Endodermal cell (in vitro differentiated cells): ENCODE results near the gene NDUFV2. TPM values are rescaled to one million over a fixed set of nuclear protein-coding genes. Genes with fewer than 3 reads are reported as not detected.
A peak's percentile ranks its signal among the peaks of the same experiment; 100 is the strongest.

Experiments used
- DNase-seq: peaks from one replicate; pipeline ENCODE4 v3.0.0-alpha.2; 2017
- H3K27ac ChIP-seq: 2 replicates; pipeline ENCODE4 v1.5.1; 2013; ENCODE audit warnings: mild to moderate bottlenecking, low read depth, low read length, moderate library complexity
- H3K27me3 ChIP-seq: 2 replicates; pipeline ENCODE4 v1.6.1; 2013; ENCODE audit warnings: mild to moderate bottlenecking, low read length, moderate library complexity; ENCODE audit not compliant: insufficient read depth, control insufficient read depth, poor library complexity, severe bottlenecking
- H3K36me3 ChIP-seq: 2 replicates; pipeline ENCODE4 v1.7.0; 2013; ENCODE audit warnings: mild to moderate bottlenecking, low read length, moderate library complexity; ENCODE audit not compliant: control insufficient read depth, insufficient read depth
- H3K4me1 ChIP-seq: one replicate; pipeline ENCODE4 v1.7.0; 2013; ENCODE audit warnings: low read length; ENCODE audit not compliant: control insufficient read depth, insufficient read depth
- H3K4me3 ChIP-seq: 2 replicates; pipeline ENCODE4 v1.5.1; 2013; ENCODE audit warnings: mild to moderate bottlenecking, low read length, moderate library complexity
- H3K9ac ChIP-seq: 2 replicates; pipeline ENCODE4 v1.6.1; 2013; ENCODE audit warnings: mild to moderate bottlenecking, low read length, moderate library complexity; ENCODE audit not compliant: poor library complexity, severe bottlenecking; ENCODE audit errors: extremely low read depth
- H3K9me3 ChIP-seq: 2 replicates; pipeline ENCODE4 v1.6.1; 2013; ENCODE audit warnings: mild to moderate bottlenecking, low read length, moderate library complexity; ENCODE audit not compliant: control insufficient read depth
- H3K27ac Mint-ChIP-seq: 2 replicates; pipeline ENCODE4 v1.8.0; 2020; ENCODE audit warnings: mixed read lengths
- H3K27me3 Mint-ChIP-seq: 2 replicates; pipeline ENCODE4 v1.8.0; 2021; ENCODE audit warnings: mild to moderate bottlenecking, mixed read lengths; ENCODE audit not compliant: insufficient read depth
- H3K36me3 Mint-ChIP-seq: 2 replicates; pipeline ENCODE4 v1.8.0; 2020; ENCODE audit warnings: low read depth, mixed read lengths
- H3K4me1 Mint-ChIP-seq: 2 replicates; pipeline ENCODE4 v1.8.0; 2020; ENCODE audit warnings: mixed read lengths
- H3K4me3 Mint-ChIP-seq: 2 replicates; pipeline ENCODE4 v1.8.0; 2020; ENCODE audit warnings: mild to moderate bottlenecking, moderate library complexity, mixed read lengths
- H3K9me3 Mint-ChIP-seq: 2 replicates; pipeline ENCODE4 v1.8.0; 2020; ENCODE audit warnings: mild to moderate bottlenecking, mixed read lengths
- WGBS, 2 experiments: methylation state at CpG; one replicate each; pipeline versions ENCODE4 v1.1.5 to v1.1.7; 2013; ENCODE audit warnings: missing lambda C conversion rate in 2 of 2, mixed read lengths in 1 of 2; ENCODE audit not compliant: insufficient coverage in 1 of 2, insufficient read length in 1 of 2; 5-methylcytosine and 5-hydroxymethylcytosine counted together
- total RNA-seq, 2 donors: library from RNA; stranded (reverse); fragmentation: NEBNext Ultra II Directional in 1 of 2; extraction: Animal tissue kit (Norgen Biotek cat#: 25700) in 1 of 2; gene quantifications; 2 replicates in 1 of 2; 3 replicates in 1 of 2; pipeline ENCODE4 v1.2.1, GENCODE V29; 2021
- TF ChIP-seq, protein P1 (sequence below): fragments of 200-600 bp; sonication (generic); conservative IDR thresholded peaks from 2 replicates; pipeline ENCODE4 v1.5.0; 2021; ENCODE audit warnings: antibody characterized with exemption, mild to moderate bottlenecking

The NDUFV2 gene
- total RNA-seq, 2 donors from 2014 or later, result 123 to 138 TPM

DNA sequence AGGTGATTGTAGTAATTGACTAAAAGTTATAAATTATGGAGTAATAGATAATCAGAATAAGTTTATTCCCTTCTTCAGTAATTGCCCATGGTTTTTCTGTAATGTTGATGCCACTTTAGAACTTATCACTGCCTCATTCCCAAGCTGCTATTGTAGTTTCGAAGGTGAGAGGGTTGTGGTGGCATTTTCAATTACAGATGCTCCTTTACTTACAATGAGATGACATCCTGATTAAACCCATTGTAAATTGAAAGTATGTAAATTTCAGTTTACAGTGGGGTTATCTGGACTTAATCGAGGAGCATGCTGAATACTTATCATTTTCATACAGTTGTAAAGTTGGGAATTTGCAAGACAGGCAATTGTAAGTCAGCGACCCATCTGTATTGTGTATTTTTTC lies 2.9 kb downstream of the NDUFV2 start:
- Mint-ChIP-seq H3K27me3 (peaks cover 61% of the 10 kb centered on the region), H3K36me3 (peaks cover 7% of the 10 kb centered on the region), H3K27ac (no peak overlapping the region), H3K9me3 (no peaks in the 10 kb centered on the region), H3K4me1 (peaks cover 63% of the 10 kb centered on the region), H3K4me3 (peak overlapping the region; percentile 87)
- H3K27ac ChIP-seq, result no peak overlapping the region
- no peaks in the 10 kb centered on the region for H3K9me3 ChIP-seq
- no peak overlapping the region for H3K9ac ChIP-seq
- DNase-seq, result no peak
- TF ChIP-seq, protein P1, sequence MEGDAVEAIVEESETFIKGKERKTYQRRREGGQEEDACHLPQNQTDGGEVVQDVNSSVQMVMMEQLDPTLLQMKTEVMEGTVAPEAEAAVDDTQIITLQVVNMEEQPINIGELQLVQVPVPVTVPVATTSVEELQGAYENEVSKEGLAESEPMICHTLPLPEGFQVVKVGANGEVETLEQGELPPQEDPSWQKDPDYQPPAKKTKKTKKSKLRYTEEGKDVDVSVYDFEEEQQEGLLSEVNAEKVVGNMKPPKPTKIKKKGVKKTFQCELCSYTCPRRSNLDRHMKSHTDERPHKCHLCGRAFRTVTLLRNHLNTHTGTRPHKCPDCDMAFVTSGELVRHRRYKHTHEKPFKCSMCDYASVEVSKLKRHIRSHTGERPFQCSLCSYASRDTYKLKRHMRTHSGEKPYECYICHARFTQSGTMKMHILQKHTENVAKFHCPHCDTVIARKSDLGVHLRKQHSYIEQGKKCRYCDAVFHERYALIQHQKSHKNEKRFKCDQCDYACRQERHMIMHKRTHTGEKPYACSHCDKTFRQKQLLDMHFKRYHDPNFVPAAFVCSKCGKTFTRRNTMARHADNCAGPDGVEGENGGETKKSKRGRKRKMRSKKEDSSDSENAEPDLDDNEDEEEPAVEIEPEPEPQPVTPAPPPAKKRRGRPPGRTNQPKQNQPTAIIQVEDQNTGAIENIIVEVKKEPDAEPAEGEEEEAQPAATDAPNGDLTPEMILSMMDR, result no peak
- WGBS, 2 experiments, result 52 to 67% methylated on average over 2 to 3 of the region's 3 CpGs
- peaks cover 55% of the 10 kb centered on the region for H3K27me3 ChIP-seq
- no peaks in the 10 kb centered on the region for H3K36me3 ChIP-seq
- no peaks in the 10 kb centered on the region for H3K4me1 ChIP-seq
- H3K4me3 ChIP-seq, result peak overlapping the region; percentile 94

DNA sequence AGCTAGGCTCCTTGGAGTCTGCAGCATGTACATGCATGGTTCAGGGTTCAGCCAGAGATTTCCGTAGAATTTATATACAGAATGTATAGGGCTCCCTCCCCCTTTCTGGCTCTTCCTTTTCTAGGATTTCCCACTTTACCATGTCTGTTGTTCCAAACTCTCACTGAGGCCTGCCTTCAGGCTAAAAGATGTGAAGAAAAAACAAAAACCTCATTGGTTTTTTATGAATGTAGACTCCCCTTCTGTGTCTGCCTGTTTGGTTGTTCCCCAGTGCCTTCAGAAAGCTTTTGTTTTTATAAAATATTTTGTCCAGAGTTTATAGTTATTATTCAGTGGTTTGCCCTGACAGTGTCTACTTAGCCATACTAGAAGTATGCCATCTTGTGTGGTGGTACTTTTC lies 3.6 kb downstream of the NDUFV2 start:
- Mint-ChIP-seq H3K27me3 (peaks cover 61% of the 10 kb centered on the region), H3K27ac (no peak overlapping the region), H3K9me3 (no peaks in the 10 kb centered on the region), H3K4me3 (peak overlapping the region; percentile 87), H3K4me1 (peaks cover 63% of the 10 kb centered on the region), H3K36me3 (peaks cover 10% of the 10 kb centered on the region)
- no peak overlapping the region for H3K27ac ChIP-seq
- peaks cover 55% of the 10 kb centered on the region for H3K27me3 ChIP-seq
- H3K4me3 ChIP-seq, result peak overlapping the region; percentile 94
- 90 to 94% methylated on average over 1 of the region's 1 CpG for WGBS, 2 experiments
- H3K4me1 ChIP-seq, result no peaks in the 10 kb centered on the region
- no peaks in the 10 kb centered on the region for H3K9me3 ChIP-seq
- TF ChIP-seq, protein P1, result no peak
- no peaks in the 10 kb centered on the region for H3K36me3 ChIP-seq
- H3K9ac ChIP-seq, result no peak overlapping the region
- DNase-seq, result no peak

DNA sequence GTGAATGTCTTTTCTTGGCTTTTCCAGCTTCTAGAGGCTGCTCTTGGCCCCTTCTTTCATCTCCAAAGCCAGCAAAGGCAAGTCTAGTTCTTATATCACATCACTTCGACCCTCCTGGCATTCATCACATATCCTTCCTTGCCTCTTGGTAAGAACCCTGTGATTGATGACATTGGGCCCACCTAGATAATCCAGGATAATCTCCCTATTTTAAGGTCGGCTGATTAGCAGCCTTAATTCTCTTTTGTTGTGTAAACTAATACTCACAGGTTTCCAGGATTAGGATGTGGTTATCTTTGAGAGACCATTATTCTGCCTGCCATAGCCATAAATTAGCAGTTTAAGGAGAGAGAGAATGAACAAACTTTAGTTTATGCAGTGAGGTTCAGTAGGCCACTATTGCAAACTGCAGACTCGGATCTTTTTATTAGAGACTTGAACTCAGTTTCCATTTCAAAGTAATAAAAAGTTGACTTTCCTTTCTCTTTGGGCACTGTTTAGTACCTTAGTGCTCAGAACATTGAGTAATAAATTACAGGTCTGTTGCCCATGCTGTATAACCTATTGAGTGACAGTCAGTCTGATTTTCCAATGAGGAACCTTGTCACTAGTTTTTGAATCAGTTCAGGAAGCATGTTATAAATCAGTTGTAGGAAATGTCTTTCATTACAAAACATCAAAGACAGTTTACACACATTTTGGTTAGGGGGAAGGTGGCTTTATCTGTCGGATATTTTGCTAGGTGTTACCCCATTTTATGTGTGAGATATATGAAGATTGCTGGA lies 4.5 kb downstream of the NDUFV2 start:
- H3K4me3 Mint-ChIP-seq, result peak overlapping the region; percentile 87
- H3K9me3 Mint-ChIP-seq, result no peaks in the 10 kb centered on the region
- no peak overlapping the region for H3K4me3 ChIP-seq
- H3K9me3 ChIP-seq, result no peaks in the 10 kb centered on the region
- peaks cover 14% of the 10 kb centered on the region for H3K36me3 Mint-ChIP-seq
- WGBS, 2 experiments, result 45 to 66% methylated on average over 3 to 4 of the region's 4 CpGs
- H3K4me1 ChIP-seq, result no peaks in the 10 kb centered on the region
- DNase-seq, result no peak
- TF ChIP-seq, protein P1, result no peak
- peaks cover 61% of the 10 kb centered on the region for H3K27me3 Mint-ChIP-seq
- no peak overlapping the region for H3K27ac Mint-ChIP-seq
- H3K9ac ChIP-seq, result no peak overlapping the region
- no peak overlapping the region for H3K27ac ChIP-seq
- H3K36me3 ChIP-seq, result no peaks in the 10 kb centered on the region
- H3K27me3 ChIP-seq, result peaks cover 55% of the 10 kb centered on the region
- H3K4me1 Mint-ChIP-seq, result peaks cover 59% of the 10 kb centered on the region
